A549 (cell line): ENCODE data around the gene ABHD12.

Experiments used
- CTCF ChIP-seq: fragments of >200 bp; sonication (Bioruptor Twin); formaldehyde crosslinking; IDR thresholded peaks from 3 replicates; pipeline ENCODE4 v1.5.1; 2016
- EHF ChIP-seq: fragments of 250-450 bp; sonication (Bioruptor Pico); IDR thresholded peaks from 2 replicates; pipeline ENCODE4 v1.5.0; 2020; ENCODE audit warnings: mild to moderate bottlenecking
- HDAC2 ChIP-seq: fragments of 200-600 bp; sonication (generic); IDR thresholded peaks from 2 replicates; pipeline ENCODE4 v1.6.1; 2016
- JUNB ChIP-seq: fragments of >200 bp; sonication (Bioruptor Twin); formaldehyde crosslinking; IDR thresholded peaks from 2 replicates; pipeline ENCODE4 v1.6.1; 2016
- MAZ ChIP-seq: fragments of 150-350 bp; IDR thresholded peaks from 2 replicates; pipeline ENCODE4 v1.6.1; 2014; ENCODE audit warnings: antibody characterized with exemption, low read depth, low read length, borderline replicate concordance
- RCOR1 ChIP-seq: fragments of 150-350 bp; IDR thresholded peaks from 2 replicates; pipeline ENCODE4 v1.6.1; 2014; ENCODE audit warnings: antibody characterized with exemption, low read length, low read depth
- REST ChIP-seq: fragments of 200-600 bp; sonication (generic); IDR thresholded peaks from 2 replicates; pipeline ENCODE4 v1.6.1; 2016; ENCODE audit warnings: antibody characterized with exemption, mild to moderate bottlenecking, moderate library complexity
- ZFP36 ChIP-seq: fragments of 450-650 bp; IDR thresholded peaks from 2 replicates; pipeline ENCODE4 v1.6.1; 2014; ENCODE audit warnings: borderline replicate concordance; ENCODE audit not compliant: partially characterized antibody

- TF ChIP-seq ZFP36 (no peak), REST (no peak), HDAC2 (no peak), MAZ (no peak), CTCF (no peak), EHF (CRISPR knock-in tag) (no peak), RCOR1 (no peak), JUNB (no peak)
These were observed 100.6 kb downstream of the ABHD12 start for GRCh38 chr20:25289886-25290597.
